ENCODE results near the gene ST6GALNAC5.

DNA sequence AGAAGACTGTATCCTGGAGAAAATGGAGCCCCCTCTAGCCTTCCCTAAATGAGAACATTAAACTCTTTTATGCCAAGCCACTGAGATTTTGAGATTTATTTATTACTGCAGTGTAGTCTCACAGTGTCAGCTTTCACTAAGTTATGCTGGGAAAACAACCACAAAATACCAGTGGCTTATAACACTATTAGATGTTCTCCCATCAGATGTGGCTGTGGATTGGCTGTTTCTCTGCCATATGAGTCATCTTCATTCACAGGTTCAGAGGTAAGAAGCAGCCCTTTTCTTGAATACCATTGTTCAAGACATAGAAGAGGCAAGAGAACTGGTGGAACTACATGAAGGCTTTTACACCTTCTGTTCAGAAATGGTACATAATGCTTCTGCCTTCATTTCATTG lies 32.1 kb upstream of the ST6GALNAC5 start:
- TF ChIP-seq, protein P1, sequence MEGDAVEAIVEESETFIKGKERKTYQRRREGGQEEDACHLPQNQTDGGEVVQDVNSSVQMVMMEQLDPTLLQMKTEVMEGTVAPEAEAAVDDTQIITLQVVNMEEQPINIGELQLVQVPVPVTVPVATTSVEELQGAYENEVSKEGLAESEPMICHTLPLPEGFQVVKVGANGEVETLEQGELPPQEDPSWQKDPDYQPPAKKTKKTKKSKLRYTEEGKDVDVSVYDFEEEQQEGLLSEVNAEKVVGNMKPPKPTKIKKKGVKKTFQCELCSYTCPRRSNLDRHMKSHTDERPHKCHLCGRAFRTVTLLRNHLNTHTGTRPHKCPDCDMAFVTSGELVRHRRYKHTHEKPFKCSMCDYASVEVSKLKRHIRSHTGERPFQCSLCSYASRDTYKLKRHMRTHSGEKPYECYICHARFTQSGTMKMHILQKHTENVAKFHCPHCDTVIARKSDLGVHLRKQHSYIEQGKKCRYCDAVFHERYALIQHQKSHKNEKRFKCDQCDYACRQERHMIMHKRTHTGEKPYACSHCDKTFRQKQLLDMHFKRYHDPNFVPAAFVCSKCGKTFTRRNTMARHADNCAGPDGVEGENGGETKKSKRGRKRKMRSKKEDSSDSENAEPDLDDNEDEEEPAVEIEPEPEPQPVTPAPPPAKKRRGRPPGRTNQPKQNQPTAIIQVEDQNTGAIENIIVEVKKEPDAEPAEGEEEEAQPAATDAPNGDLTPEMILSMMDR (conservative IDR thresholded peaks at IDR 0.05) = no peak
- no peak for TF ChIP-seq EZH2 (IDR thresholded peaks at IDR 0.05; ENCODE audit: low read depth)
